GM10248 (cell line): ENCODE data around the gene KAT2A.

Experiments used
- CTCF ChIA-PET: fragments of 300-600 bp; sonication (Branson Sonifier 250); formaldehyde crosslinking; extraction: SDS; loops from one replicate; lab custom pipeline; 2021; ENCODE audit warnings: antibody characterized with exemption; lab: Yijun Ruan, JAX
- POLR2A ChIA-PET: fragments of 350-650 bp; sonication (Branson Sonifier 250); formaldehyde crosslinking; extraction: SDS; loops from one replicate; lab custom pipeline; 2020; ENCODE audit warnings: antibody characterized with exemption; lab: Yijun Ruan, JAX
- DNase-seq: peaks from one replicate; pipeline ENCODE4 v3.0.0; 2012; ENCODE audit errors: extremely low spot score
- TF ChIP-seq, protein P1 (sequence below): IDR thresholded peaks from 2 replicates; pipeline ENCODE4 v1.5.1; 2012; ENCODE audit warnings: mild to moderate bottlenecking, low read depth; ENCODE audit errors: extremely low read depth, missing control alignments, control extremely low read depth

The KAT2A gene

DNA sequence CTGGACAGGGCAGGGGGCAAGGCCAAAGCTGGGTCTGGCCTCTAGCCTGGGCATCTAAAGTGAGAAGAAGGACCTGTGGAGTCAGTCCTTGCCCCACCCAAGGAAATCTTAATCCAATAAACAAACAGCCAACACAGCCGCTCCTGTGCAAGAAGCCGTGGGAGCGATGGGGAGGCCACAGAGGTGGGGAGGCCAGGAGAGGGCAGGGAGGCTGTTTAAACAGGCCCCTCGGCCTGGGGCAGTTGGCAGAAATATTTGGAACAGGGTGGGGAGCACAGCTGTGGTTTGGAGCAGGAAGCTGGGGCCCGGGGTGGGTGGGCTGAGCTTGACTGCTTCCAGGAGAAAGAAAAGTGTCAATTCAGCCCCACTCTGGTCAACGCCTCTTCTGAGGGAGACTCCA is 28.2 kb downstream of the KAT2A start:
- ChIA-PET CTCF (interaction anchor here (2.5 to 3.1 kb wide), 2 partner anchors 9 to 12 kb away, joined by 11 to 14 read pairs; no protein-coding TSS in a partner anchor), POLR2A (no interaction called here)
- DNase-seq, result no peak
- TF ChIP-seq, protein P1, sequence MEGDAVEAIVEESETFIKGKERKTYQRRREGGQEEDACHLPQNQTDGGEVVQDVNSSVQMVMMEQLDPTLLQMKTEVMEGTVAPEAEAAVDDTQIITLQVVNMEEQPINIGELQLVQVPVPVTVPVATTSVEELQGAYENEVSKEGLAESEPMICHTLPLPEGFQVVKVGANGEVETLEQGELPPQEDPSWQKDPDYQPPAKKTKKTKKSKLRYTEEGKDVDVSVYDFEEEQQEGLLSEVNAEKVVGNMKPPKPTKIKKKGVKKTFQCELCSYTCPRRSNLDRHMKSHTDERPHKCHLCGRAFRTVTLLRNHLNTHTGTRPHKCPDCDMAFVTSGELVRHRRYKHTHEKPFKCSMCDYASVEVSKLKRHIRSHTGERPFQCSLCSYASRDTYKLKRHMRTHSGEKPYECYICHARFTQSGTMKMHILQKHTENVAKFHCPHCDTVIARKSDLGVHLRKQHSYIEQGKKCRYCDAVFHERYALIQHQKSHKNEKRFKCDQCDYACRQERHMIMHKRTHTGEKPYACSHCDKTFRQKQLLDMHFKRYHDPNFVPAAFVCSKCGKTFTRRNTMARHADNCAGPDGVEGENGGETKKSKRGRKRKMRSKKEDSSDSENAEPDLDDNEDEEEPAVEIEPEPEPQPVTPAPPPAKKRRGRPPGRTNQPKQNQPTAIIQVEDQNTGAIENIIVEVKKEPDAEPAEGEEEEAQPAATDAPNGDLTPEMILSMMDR, result no peak

DNA sequence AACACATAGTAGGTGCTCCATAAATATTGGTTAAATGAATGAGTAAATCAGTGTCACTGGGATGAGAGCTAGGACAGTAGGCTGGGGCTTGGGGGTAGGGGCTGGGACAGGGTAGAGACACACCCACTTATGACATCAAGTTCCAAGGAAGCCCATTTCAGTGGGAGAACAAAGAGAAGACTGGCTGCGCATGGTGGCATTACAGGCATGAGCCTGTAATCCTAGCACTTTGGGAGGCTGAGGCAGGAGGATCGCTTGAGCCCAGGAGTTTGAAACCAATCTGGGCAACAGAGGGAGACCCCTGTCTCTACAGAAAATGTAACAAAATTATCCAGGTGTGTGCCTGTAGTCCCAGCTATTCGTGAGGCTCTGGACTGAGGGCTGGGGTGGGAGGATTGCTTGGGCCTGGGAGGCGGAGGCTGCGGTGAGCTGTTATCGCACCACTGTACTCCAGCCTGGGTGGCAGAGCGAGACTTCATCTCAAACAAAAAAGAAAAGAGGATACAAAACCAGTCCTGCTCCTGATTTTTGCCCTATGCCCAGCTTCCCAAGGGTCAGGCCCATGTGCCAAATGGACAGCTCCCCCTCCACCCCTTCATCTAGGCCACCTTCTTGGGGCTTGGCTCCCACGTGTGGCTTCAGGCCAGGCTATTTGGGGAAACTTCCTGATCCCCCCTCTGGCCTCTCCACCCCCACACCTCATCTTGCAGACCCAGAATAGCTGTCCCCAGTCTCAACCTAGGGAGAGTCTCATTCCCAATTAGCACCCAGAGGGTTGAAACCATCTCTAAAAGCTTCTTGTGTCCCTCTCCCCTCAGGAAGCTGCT is 30.0 kb downstream of the KAT2A start:
- ChIA-PET POLR2A (no interaction called here), CTCF (interaction anchor here (0.9 to 3.9 kb wide), 6 partner anchors 9 to 67 kb away, joined by 3 to 17 read pairs (median 8); no protein-coding TSS in a partner anchor)
- TF ChIP-seq, protein P1, result no peak
- DNase-seq, result no peak

DNA sequence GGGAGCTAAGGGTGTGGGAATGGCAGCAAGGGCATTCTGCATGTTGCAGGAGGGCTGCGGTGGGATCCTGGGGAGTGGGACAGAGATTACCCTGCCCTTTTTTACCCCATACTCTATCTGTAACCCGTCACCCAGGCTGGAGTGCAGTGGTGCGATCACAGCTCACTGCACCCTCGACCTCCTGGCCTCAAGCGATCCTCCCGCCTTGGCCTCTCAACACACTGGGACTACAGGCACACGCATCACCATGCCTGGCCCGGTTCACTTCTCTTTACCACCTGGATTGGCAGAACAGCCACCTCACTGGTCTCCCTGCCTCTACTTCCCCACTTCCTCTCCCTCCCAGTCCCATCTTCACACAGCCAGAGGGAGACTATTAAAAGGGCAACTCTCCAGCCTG is 32.4 kb downstream of the KAT2A start:
- no peak for DNase-seq
- POLR2A ChIA-PET, result no interaction called here
- TF ChIP-seq, protein P1, result no peak
- CTCF ChIA-PET, result interaction anchor here (3.9 kb wide), 1 partner anchor 21 kb away, joined by 17 read pairs; no protein-coding TSS in a partner anchor

DNA sequence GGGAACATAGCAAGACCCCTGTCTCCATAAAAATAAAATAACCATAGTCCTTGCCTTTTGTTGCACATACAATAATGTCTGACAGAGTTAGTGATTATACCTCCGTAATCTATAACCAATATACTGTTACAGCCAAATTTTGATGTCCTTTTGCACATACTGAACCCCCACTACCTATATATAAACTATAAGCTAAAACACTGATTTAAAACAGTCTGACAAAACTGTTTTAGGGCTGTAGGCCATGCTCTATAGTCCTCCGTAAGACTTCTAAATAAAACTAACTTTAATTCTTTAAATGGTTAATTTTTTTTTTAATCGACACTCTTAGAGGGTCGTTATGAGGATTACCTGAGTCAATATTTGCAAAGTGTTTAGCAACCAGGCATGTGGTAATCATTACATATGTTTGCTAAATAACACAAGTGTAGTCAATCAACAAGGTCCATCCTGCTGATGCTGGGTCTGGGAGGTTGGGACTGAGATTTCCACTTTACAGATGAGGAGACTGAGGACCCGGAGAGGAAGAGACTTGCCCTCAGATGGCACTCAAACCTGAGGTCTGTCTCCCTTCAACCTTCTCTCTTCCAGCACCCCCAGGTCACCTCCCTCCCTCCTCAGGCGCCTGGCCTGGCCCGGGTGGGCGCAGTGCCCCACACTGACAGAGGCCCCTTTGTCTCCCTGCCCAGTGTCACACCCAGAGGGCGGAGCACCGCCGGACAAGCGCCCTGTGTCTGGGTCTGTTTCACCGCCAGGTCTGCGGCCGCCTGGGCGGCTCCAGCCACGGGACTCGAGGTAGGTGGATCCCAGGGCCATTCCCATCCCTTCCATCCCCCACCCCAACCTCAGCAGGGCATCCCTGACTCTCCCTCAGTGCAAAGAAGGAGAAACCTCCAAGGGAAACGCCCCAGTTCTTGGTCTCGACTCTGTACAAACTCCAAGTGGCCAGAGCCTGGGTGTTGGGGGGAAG is 33.1 kb downstream of the KAT2A start:
- CTCF ChIA-PET, result interaction anchor here (0.8 to 1.2 kb wide), 2 partner anchors 20 to 22 kb away, joined by 3 to 4 read pairs; no protein-coding TSS in a partner anchor
- POLR2A ChIA-PET, result no interaction called here
- TF ChIP-seq, protein P1, result no peak
- no peak for DNase-seq

GRCh38 chr17:42087042-42087701 is 34.0 kb downstream of the KAT2A start:
- ChIA-PET POLR2A (no interaction called here), CTCF (interaction anchor here (0.8 to 1.2 kb wide), 2 partner anchors 20 to 21 kb away, joined by 3 to 4 read pairs; no protein-coding TSS in a partner anchor)
- TF ChIP-seq, protein P1, result no peak
- no peak for DNase-seq
